Transverse colon (tissue), 4 donors: ENCODE data around the gene ANO1. TPM values are rescaled to one million over a fixed set of nuclear protein-coding genes. Genes with fewer than 3 reads are reported as not detected.

Experiments
- DNase-seq: peaks from one replicate; pipeline ENCODE4 v3.0.0-alpha.2; 2019
- H3K27ac ChIP-seq, 4 donors: fragments of 200-600 bp; sonication (generic); 2 replicates each; pipeline ENCODE4 v1.5.1; 2016 to 2018; ENCODE audit warnings: inconsistent platforms in 4 of 4
- H3K27me3 ChIP-seq: fragments of 200-600 bp; sonication (generic); 2 replicates; pipeline ENCODE4 v1.5.1; 2017; ENCODE audit warnings: inconsistent platforms
- H3K36me3 ChIP-seq, 4 donors: fragments of 200-600 bp; sonication (generic); 2 replicates each; pipeline ENCODE4 v1.5.1; 2017 to 2019; ENCODE audit warnings: inconsistent platforms in 4 of 4
- H3K4me1 ChIP-seq, 4 donors: fragments of 200-600 bp; sonication (generic); 2 replicates each; pipeline ENCODE4 v1.5.1; 2017 to 2020; ENCODE audit warnings: inconsistent platforms in 4 of 4
- H3K4me3 ChIP-seq, 4 donors: fragments of 200-600 bp; sonication (generic); 1 replicate in 1 of 4; 2 replicates in 3 of 4; pipeline versions ENCODE4 v1.5.1 to v1.6.1; 2017 to 2019; ENCODE audit warnings: inconsistent platforms in 4 of 4
- H3K9me3 ChIP-seq, 2 donors: fragments of 200-600 bp; sonication (generic); 2 replicates each; pipeline ENCODE4 v1.5.1; 2017 to 2019; ENCODE audit warnings: inconsistent platforms in 2 of 2
- CTCF ChIP-seq, 5 experiments: fragments of 200-600 bp in 3 of 5; fragments of 450-650 bp in 2 of 5; sonication (generic) in 3 of 5; IDR thresholded peaks; 1 replicate in 2 of 5; 2 replicates in 3 of 5; pipeline ENCODE4 v1.5.1; 2016 to 2017; ENCODE audit warnings: antibody characterized with exemption in 5 of 5, inconsistent platforms in 3 of 5, mild to moderate bottlenecking in 2 of 5, moderate library complexity in 1 of 5
- EP300 ChIP-seq: sonication (generic); formaldehyde crosslinking; IDR thresholded peaks from one replicate; pipeline ENCODE4 v1.6.1; 2017; ENCODE audit warnings: antibody characterized with exemption, low read depth
- POLR2A ChIP-seq: fragments of 450-650 bp; IDR thresholded peaks from one replicate; pipeline ENCODE4 v1.6.1; 2016; ENCODE audit warnings: antibody characterized with exemption, mild to moderate bottlenecking, moderate library complexity
- POLR2AphosphoS5 ChIP-seq, 3 donors: sonication (generic); formaldehyde crosslinking; IDR thresholded peaks; one replicate each; pipeline ENCODE4 v1.6.1; 2016; ENCODE audit warnings: antibody characterized with exemption in 3 of 3
- WGBS, 2 donors: methylation state at CpG; one replicate each; pipeline ENCODE4 v1.1.5; 2018; ENCODE audit warnings: low coverage in 1 of 2; 5-methylcytosine and 5-hydroxymethylcytosine counted together
- in situ Hi-C, 4 donors: fragments of 200-750 bp; cut with MboI; loops; one replicate each; pipeline versions ENCODE4 v1.15.0 to v1.15.1; 2017; ENCODE audit warnings: low sequenced_read_pairs in 3 of 4, low pct_ligation_motif_present in 1 of 4, low pct_unique_long_range_greater_than_20kb in 1 of 4
- intact Hi-C: fragments of 100-400 bp; cut with DNase I; formaldehyde crosslinking; loops from one replicate; pipeline ENCODE4 v1.15.1; 2023; ENCODE audit warnings: low total_unique reads
- total RNA-seq, 4 donors: library from RNA; depleted of rRNA; stranded (reverse); fragments of >200 nt; gene quantifications; one replicate each; pipeline ENCODE4 v1.1.0, GENCODE V29; 2016

Gene ANO1
- total RNA-seq, 4 donors from 2014 or later: 7.9 to 20.9 (median 11.3) TPM

GRCh38 chr11:70103256-70103975, 25.3 kb downstream of the ANO1 start:
- H3K9me3 ChIP-seq: no peaks in the 10 kb centered on the region
- H3K4me1 ChIP-seq: peaks cover 0 to 6% (median 4%) of the 10 kb centered on the region in 4 donors
- intact Hi-C loops (no loop called here), in situ Hi-C loops (no loop called here)
- DNase-seq: no peak
- H3K36me3 ChIP-seq: no peaks in the 10 kb centered on the region
- H3K27me3 ChIP-seq: peaks cover 3% of the 10 kb centered on the region
- H3K4me3 ChIP-seq: no peak overlapping the region
- 79 to 100% methylated on average over 1 to 24 of the region's 25 CpGs for WGBS, 2 donors
- H3K27ac ChIP-seq: peak overlapping the region in 1 of 4 donors; percentile 30
- TF ChIP-seq POLR2AphosphoS5 (IDR thresholded peaks at IDR 0.05) (no peak), EP300 (no peak), CTCF (IDR thresholded peaks at IDR 0.05) (no peak), POLR2A (no peak)

GRCh38 chr11:70104419-70104818, 26.3 kb downstream of the ANO1 start:
- Histone ChIP-seq H3K27me3 (peaks cover 3% of the 10 kb centered on the region), H3K4me1 (peaks cover 0 to 10% (median 6%) of the 10 kb centered on the region in 4 donors), H3K4me3 (no peak overlapping the region), H3K36me3 (no peaks in the 10 kb centered on the region), H3K9me3 (no peaks in the 10 kb centered on the region), H3K27ac (no peak overlapping the region)
- in situ Hi-C loops: no loop called here
- intact Hi-C loops: no loop called here
- DNase-seq: no peak
- WGBS, 2 donors: 66% methylated on average over 9 of the region's 9 CpGs; no CpG with 5 or more reads in 1 of the 2 donors
- no peak for TF ChIP-seq EP300
- TF ChIP-seq POLR2A: no peak
- TF ChIP-seq POLR2AphosphoS5 (IDR thresholded peaks at IDR 0.05): no peak
- TF ChIP-seq CTCF (IDR thresholded peaks at IDR 0.05): no peak

- DNase-seq: no peak
- H3K27ac ChIP-seq: no peak overlapping the region
Measured at GRCh38 chr11:70104961-70105360, 26.8 kb downstream of the ANO1 start.

GRCh38 chr11:70105369-70105754, 27.2 kb downstream of the ANO1 start:
- 91% methylated on average over 12 of the region's 12 CpGs; no CpG with 5 or more reads in 1 of the 2 donors for WGBS, 2 donors
- Histone ChIP-seq H3K4me3 (no peak overlapping the region), H3K27me3 (peaks cover 3% of the 10 kb centered on the region), H3K27ac (no peak overlapping the region), H3K4me1 (peaks cover 0 to 10% (median 6%) of the 10 kb centered on the region in 4 donors), H3K9me3 (no peaks in the 10 kb centered on the region), H3K36me3 (no peaks in the 10 kb centered on the region)
- in situ Hi-C loops: no loop called here
- intact Hi-C loops: no loop called here
- TF ChIP-seq POLR2AphosphoS5 (IDR thresholded peaks at IDR 0.05) (no peak), EP300 (no peak), CTCF (IDR thresholded peaks at IDR 0.05) (no peak), POLR2A (no peak)
- no peak for DNase-seq

More at GRCh38 chr11:70104961-70105360, 26.8 kb downstream of the ANO1 start:
- H3K9me3 ChIP-seq: no peaks in the 10 kb centered on the region
- intact Hi-C loops: no loop called here
- TF ChIP-seq CTCF (IDR thresholded peaks at IDR 0.05): no peak
- TF ChIP-seq EP300: no peak
- no peak for TF ChIP-seq POLR2AphosphoS5 (IDR thresholded peaks at IDR 0.05)
- TF ChIP-seq POLR2A: no peak
- peaks cover 3% of the 10 kb centered on the region for H3K27me3 ChIP-seq
- peaks cover 0 to 10% (median 6%) of the 10 kb centered on the region in 4 donors for H3K4me1 ChIP-seq
- no peak overlapping the region for H3K4me3 ChIP-seq
- H3K36me3 ChIP-seq: no peaks in the 10 kb centered on the region
- in situ Hi-C loops: no loop called here
- 65% methylated on average over 11 of the region's 11 CpGs; no CpG with 5 or more reads in 1 of the 2 donors for WGBS, 2 donors
